GM20000 (cell line): ENCODE data around the gene STXBP5.
"Not testable (repeated sequence)": the region's sequence is repeated elsewhere in the genome, so short reads cannot be mapped to it uniquely, and the experiment has no call there.

Source experiments
- DNase-seq: peaks from one replicate; pipeline ENCODE4 v3.0.0; 2012; ENCODE audit warnings: low spot score
- TF ChIP-seq, protein P1 (sequence below): IDR thresholded peaks from 2 replicates; pipeline ENCODE4 v1.5.1; 2012; ENCODE audit warnings: mild to moderate bottlenecking, control low read depth; ENCODE audit errors: extremely low read depth, missing control alignments

The STXBP5 gene

DNA sequence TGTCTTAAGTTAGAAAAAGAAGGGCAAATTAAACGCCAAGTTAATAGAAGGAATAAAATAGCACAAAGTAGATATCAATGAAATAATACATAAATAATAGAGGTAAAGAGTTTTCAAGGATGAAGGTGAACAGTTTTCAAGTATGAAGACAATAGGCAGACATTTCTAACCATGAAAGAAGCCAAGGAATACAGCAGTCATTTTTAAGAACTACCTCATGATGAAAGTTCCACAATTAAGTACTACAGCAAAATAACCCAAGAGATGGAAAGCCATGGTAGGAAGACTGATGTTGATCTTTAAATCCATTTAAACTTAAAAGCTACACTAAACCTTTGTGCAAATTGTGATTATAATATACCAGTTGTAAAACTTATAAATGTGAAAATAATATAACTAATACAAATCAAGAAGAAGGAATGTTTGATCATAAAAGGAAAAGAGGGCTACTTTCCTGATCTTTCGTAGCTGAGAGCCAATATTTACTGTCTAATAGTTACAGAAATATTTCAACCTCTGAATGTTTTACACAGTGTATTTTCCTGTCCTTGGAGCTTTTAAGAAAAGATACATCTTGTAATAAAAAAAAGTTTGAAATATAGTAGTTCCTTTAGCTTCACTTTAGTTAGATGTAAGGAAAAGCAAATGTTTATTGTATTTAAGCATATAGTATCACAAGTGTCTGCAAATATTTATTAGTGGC, 143.1 kb downstream of the STXBP5 start:
- no peak for DNase-seq
- TF ChIP-seq, protein P1, sequence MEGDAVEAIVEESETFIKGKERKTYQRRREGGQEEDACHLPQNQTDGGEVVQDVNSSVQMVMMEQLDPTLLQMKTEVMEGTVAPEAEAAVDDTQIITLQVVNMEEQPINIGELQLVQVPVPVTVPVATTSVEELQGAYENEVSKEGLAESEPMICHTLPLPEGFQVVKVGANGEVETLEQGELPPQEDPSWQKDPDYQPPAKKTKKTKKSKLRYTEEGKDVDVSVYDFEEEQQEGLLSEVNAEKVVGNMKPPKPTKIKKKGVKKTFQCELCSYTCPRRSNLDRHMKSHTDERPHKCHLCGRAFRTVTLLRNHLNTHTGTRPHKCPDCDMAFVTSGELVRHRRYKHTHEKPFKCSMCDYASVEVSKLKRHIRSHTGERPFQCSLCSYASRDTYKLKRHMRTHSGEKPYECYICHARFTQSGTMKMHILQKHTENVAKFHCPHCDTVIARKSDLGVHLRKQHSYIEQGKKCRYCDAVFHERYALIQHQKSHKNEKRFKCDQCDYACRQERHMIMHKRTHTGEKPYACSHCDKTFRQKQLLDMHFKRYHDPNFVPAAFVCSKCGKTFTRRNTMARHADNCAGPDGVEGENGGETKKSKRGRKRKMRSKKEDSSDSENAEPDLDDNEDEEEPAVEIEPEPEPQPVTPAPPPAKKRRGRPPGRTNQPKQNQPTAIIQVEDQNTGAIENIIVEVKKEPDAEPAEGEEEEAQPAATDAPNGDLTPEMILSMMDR = no peak

DNA sequence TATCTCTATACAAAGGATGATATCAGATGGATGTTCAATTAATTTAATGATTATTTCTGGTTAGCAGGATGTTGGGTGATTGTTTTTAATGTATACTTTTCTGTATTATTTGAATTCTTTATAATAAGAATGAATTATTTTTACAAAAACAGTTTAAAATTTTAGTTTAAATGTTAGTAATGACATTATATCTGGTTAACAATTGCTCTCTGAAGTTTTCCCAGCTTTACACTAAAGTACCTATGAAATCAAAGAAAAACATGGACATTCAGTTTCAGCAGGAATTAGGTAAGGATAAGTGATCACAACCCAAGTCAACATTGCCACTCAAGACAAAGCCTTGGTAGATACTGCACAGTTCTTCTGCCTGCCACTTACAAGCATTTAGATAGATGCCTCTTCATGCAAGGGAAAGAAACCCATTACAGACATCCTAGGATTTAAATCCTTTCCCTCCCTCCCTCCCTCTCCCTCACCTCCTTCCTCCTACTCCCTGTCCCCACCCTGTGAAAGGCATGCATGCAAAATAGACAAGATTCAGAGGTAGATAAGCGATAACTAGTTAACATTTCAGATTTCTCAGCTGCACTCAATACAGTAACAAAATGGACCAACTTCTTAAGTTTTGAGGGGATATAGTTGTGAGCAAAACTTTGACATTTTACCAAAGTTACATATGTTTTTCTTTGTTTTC, 143.8 kb downstream of the STXBP5 start:
- no peak for DNase-seq
- TF ChIP-seq, protein P1 = no peak

DNA sequence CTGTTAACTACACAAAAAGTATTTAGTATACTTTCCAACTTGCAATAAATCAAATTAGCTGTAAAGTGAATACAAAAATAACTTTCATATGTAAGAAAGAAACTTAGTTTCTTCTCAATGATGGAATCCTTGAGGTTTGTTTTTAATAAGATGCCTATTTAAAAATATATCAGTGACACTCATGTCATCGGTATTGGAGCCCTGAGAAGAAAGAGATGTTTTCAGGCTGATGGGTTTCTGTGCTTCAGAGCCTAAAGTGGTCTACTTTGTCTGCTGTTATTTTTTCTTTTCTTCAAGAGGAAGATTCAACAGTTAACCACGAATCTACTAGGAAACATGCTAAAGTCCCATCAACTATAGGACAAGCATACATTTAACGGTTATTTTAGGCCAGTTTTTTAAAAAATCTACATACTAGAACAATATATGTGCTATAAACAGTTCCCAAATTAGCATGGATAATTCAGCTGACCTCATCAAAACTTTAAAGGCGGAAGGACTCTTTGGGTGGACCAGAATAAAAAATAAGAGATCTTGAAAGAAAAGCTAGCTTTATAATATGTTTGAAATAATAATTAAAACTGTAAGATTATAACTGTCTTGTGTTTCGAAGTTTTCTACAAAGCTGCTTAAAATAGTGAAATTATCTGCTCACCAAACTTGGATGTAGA, 157.2 kb downstream of the STXBP5 start:
- TF ChIP-seq, protein P1 = no peak

DNA sequence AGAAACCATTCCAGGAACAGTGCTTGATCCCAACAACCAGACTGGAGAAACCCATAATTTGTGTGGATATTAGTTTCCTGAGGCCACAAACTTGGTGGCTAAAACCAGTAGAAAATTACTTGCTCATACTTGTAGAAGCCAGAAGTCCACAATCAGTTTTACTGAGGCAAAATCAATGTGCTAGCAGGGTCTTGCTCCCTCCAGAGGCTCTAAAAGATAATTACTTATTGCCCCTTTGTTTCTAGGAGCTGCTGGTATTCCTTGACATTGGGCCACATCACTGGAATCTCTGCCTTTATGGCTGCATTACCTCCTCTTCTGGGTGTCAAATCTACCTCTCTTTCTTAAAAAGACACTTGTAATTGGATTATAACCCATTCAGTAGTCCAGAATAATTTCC, 162.1 kb downstream of the STXBP5 start:
- TF ChIP-seq, protein P1 = no peak
- DNase-seq = no peak

More for the DNA sequence above, 157.2 kb downstream of the STXBP5 start:
- DNase-seq = no peak

DNA sequence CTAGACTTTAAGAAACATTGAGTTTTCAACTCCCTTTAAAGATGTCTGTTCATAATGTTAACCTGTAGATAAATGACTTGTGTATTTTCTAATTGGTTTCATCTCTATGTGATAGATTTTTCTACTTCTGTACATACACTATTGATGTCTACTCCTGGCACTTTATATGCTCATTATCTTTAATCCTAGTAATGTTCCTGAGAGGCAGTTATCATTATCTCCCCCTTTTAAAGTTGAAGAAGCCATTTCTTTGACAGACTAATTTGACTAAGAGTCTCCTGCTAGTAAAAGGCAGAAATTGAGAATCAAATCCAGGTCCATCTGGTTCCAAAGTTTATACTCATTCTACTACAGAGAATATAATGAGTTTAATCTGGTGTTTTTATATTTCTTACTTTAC, 167.1 kb downstream of the STXBP5 start:
- TF ChIP-seq, protein P1 = no peak
- no peak for DNase-seq

DNA sequence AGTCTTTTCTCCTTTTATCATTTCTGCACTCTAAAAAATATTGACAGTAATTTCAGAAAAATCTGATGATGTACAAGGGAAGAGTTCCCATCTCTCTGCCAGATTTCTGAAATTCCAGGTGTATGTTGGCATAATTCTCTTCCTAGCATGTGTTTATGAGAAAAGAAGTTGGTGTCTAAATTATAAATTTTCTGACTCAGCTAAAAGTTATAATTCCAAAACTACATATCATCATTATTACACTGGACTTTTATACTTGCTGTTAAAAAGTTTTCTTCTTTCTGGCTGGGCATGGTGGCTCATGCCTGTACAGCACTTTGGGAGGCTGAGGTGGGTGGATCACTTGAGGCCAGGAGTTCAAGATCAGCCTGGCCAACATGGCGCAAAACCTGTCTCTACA, 168.6 kb downstream of the STXBP5 start:
- TF ChIP-seq, protein P1 = no peak
- no peak for DNase-seq

DNA sequence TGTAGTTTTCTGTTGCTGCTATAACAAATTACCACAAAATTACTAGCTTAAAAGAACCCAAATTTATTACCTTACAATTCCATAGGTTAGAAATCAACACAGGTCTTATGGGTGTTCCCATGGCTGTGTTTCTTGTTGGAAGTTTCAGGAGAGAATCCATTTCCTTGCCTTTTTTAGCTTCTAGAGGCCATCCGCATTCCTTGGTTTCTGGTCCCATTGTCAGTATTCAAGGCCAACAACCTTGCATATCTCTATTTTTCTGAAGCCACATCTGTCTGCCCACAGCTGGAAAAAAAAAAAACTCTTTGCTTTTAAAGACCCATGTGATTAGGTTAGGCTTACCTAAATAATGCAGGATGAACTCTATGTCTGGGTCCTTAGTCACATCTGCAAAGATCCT, 174.6 kb downstream of the STXBP5 start:
- DNase-seq = no peak

DNA sequence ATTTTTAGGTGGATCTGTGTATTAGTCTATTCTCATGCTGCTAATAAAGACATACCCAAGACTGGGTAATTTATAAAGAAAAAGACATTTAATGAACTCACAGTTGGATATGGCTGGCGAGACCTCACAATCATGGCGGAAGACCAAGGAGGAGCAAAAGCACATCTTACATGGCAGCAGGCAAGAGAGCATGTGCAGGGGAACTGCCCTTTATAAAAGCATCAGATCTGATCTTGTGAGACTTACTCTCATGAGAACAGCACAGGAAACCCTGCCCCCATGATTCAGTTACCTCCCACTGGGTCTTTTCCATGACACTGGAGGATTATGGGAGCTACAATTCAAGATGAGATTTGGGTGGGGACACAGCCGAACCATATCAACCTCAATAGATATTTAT, 176.6 kb downstream of the STXBP5 start:
- DNase-seq = not testable (repeated sequence)

More for the DNA sequence above, 174.6 kb downstream of the STXBP5 start:
- TF ChIP-seq, protein P1 = no peak
